Mammary epithelial cell (primary cell): ENCODE results near the gene SURF2.

Source experiments
- EZH2 ChIP-seq: IDR thresholded peaks from 2 replicates; pipeline ENCODE4 v1.6.1; 2012; ENCODE audit warnings: low read length, inconsistent platforms, borderline replicate concordance
- TF ChIP-seq, protein P1 (sequence below), 2 donors: IDR thresholded peaks in 1 of 2; conservative IDR thresholded peaks in 1 of 2; 2 replicates each; pipeline ENCODE4 v1.5.1; 2011 to 2012; ENCODE audit warnings: inconsistent platforms in 2 of 2, low read length in 2 of 2, mild to moderate bottlenecking in 2 of 2, control low read depth in 1 of 2, low read depth in 1 of 2; ENCODE audit not compliant: insufficient read depth in 1 of 2; ENCODE audit errors: extremely low read depth in 1 of 2

DNA sequence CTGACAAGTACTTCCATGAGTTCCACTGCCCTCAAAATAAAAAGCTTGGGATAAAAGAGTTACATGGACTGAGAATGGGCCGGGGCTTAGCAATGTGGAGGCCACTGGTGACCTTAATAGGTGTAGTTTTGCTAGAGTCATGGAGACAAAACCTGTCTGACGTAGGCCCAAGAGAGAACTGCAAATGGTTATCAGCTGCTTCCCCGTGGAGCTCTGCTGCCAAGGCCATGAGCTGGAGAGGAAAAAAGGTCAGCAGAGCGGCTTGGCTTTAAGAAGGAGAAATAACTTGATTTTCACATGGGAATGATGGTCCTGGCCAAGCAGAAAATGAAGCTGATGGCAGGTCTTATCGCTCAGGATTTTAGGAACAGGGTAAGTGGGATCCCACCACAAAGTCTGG is 16.7 kb upstream of the SURF2 start:
- TF ChIP-seq, protein P1, sequence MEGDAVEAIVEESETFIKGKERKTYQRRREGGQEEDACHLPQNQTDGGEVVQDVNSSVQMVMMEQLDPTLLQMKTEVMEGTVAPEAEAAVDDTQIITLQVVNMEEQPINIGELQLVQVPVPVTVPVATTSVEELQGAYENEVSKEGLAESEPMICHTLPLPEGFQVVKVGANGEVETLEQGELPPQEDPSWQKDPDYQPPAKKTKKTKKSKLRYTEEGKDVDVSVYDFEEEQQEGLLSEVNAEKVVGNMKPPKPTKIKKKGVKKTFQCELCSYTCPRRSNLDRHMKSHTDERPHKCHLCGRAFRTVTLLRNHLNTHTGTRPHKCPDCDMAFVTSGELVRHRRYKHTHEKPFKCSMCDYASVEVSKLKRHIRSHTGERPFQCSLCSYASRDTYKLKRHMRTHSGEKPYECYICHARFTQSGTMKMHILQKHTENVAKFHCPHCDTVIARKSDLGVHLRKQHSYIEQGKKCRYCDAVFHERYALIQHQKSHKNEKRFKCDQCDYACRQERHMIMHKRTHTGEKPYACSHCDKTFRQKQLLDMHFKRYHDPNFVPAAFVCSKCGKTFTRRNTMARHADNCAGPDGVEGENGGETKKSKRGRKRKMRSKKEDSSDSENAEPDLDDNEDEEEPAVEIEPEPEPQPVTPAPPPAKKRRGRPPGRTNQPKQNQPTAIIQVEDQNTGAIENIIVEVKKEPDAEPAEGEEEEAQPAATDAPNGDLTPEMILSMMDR (conservative IDR thresholded peaks at IDR 0.05 in 1 of 2, IDR thresholded peaks at IDR 0.05 in 1 of 2; ENCODE audit: extremely low read depth in 1 of 2, insufficient read depth in 1 of 2, low read depth in 1 of 2, low read length in 2 of 2) = no peak
- no peak for TF ChIP-seq EZH2
